K562 (cell line): ENCODE measurements around the gene CCDC78. TPM values are rescaled to one million over a fixed set of nuclear protein-coding genes. Genes with fewer than 3 reads are reported as not detected.
A peak's percentile ranks its signal among the peaks of the same experiment; 100 is the strongest.

ENCODE experiments used
- ATAC-seq: fragments of 200-7000 bp; cut with Tn5 transposase; 3 replicates; pipeline ENCODE4 v1.9.1; 2020; ENCODE audit warnings: moderate library complexity
- BruUV-seq: library from RNA; stranded (reverse); fragments of 400-500 nt; replicated peaks from 2 replicates; lab custom pipeline; 2021; lab: Mats Ljungman, UMichigan
- CTCF ChIA-PET: fragments of 300-600 bp; formaldehyde crosslinking; extraction: SDS; loops from one replicate; lab custom pipeline; 2021; ENCODE audit warnings: low intra/inter-chr PET ratio; lab: Yijun Ruan, JAX
- POLR2A ChIA-PET: fragments of 300-600, 350-650 bp; sonication (Branson Sonifier 250); formaldehyde crosslinking; extraction: SDS; loops from one replicate; lab custom pipeline; 2021; ENCODE audit warnings: antibody characterized with exemption, inconsistent platforms; lab: Yijun Ruan, JAX
- DNase-seq, 4 experiments: peaks; one replicate each; pipeline versions ENCODE4 v3.0.0 to v3.0.0-alpha.2; 2011 to 2018; ENCODE audit warnings: low spot score in 3 of 4, mixed read lengths in 3 of 4; ENCODE audit errors: extremely low read depth in 1 of 4
- FAIRE-seq: peaks from 2 replicates; lab custom pipeline; 2011; peaks lifted over from hg19 to GRCh38; lab: Jason Lieb, UNC
- H2AFZ ChIP-seq: 2 replicates; pipeline ENCODE4 v1.6.0; 2011; ENCODE audit warnings: low read depth, low read length, control low read depth, inconsistent platforms
- H3K27ac ChIP-seq: fragments of 200-600 bp; 3 replicates; pipeline ENCODE4 v1.8.0; 2011; ENCODE audit warnings: low read depth, mild to moderate bottlenecking, control low read depth, inconsistent platforms, low read length, moderate library complexity, mixed read lengths; ENCODE audit errors: extremely low read depth
- H3K27me3 ChIP-seq, 2 experiments: fragments of 300-600 bp in 1 of 2; 2 replicates in 1 of 2; 3 replicates in 1 of 2; pipeline versions ENCODE4 v1.6.0 to v1.8.0; 2011; ENCODE audit warnings: inconsistent platforms in 2 of 2, low read length in 2 of 2, mild to moderate bottlenecking in 1 of 2, mixed read lengths in 1 of 2, moderate library complexity in 1 of 2; ENCODE audit not compliant: control insufficient read depth in 2 of 2, insufficient read depth in 2 of 2
- H3K36me3 ChIP-seq: fragments of 300-600 bp; 3 replicates; pipeline ENCODE4 v1.8.0; 2011; ENCODE audit warnings: mild to moderate bottlenecking, low read length, inconsistent platforms; ENCODE audit not compliant: control insufficient read depth, insufficient read depth
- H3K4me1 ChIP-seq, 2 experiments: fragments of 200-600 bp in 1 of 2; replicated peaks in 1 of 2; 2 replicates in 1 of 2; 3 replicates in 1 of 2; pipeline versions ENCODE4 v1.5.1 to v1.8.0; 2011; ENCODE audit warnings: inconsistent platforms in 2 of 2, low read length in 2 of 2, mild to moderate bottlenecking in 1 of 2, mixed read lengths in 1 of 2, moderate library complexity in 1 of 2; ENCODE audit not compliant: control insufficient read depth in 2 of 2, insufficient read depth in 2 of 2
- H3K4me2 ChIP-seq: 2 replicates; pipeline ENCODE4 v1.6.1; 2011; ENCODE audit warnings: low read length, control low read depth, inconsistent platforms, mixed read lengths; ENCODE audit not compliant: insufficient read depth
- H3K4me3 ChIP-seq: fragments of 200-600 bp; sonication (generic), shearing (Covaris generic); 2 replicates; pipeline ENCODE4 v1.5.1; 2016; ENCODE audit warnings: control low read depth, inconsistent platforms
- H3K79me2 ChIP-seq: fragments of 200-600 bp; 3 replicates; pipeline ENCODE4 v1.8.0; 2011; ENCODE audit warnings: low read length, inconsistent platforms; ENCODE audit not compliant: control insufficient read depth, insufficient read depth
- H3K9ac ChIP-seq, 2 experiments: 2 replicates each; pipeline versions ENCODE4 v1.6.0 to v1.6.1; 2011; ENCODE audit warnings: low read depth in 2 of 2, low read length in 2 of 2, control low read depth in 1 of 2, inconsistent platforms in 1 of 2, mild to moderate bottlenecking in 1 of 2, mixed read lengths in 1 of 2; ENCODE audit not compliant: insufficient read depth in 1 of 2
- H3K9me1 ChIP-seq: one replicate; pipeline ENCODE4 v1.6.0; 2011; ENCODE audit warnings: inconsistent platforms, mild to moderate bottlenecking, low read length, moderate library complexity; ENCODE audit not compliant: control insufficient read depth, insufficient read depth
- H3K9me3 ChIP-seq: replicated peaks from 2 replicates; pipeline ENCODE4 v1.5.1; 2011; ENCODE audit warnings: low read depth, low read length, inconsistent platforms; ENCODE audit not compliant: control insufficient read depth, insufficient read depth
- H4K20me1 ChIP-seq: replicated peaks from 2 replicates; pipeline ENCODE4 v1.6.1; 2011; ENCODE audit warnings: low read length, inconsistent platforms, mixed read lengths; ENCODE audit not compliant: control insufficient read depth, insufficient read depth
- BCOR ChIP-seq: fragments of 450-650 bp; IDR thresholded peaks from 2 replicates; pipeline ENCODE4 v1.6.1; 2016
- CXXC5 ChIP-seq: fragments of 250-450 bp; sonication (Bioruptor Pico); IDR thresholded peaks from 2 replicates; pipeline ENCODE4 v1.8.0; 2022; ENCODE audit warnings: inconsistent platforms, mild to moderate bottlenecking, moderate library complexity
- DACH1 ChIP-seq: fragments of 450-650 bp; IDR thresholded peaks from 2 replicates; pipeline ENCODE4 v1.6.1; 2018; ENCODE audit not compliant: partially characterized antibody
- KAT2B ChIP-seq: IDR thresholded peaks from one replicate; pipeline ENCODE4 v1.6.1; 2012; ENCODE audit warnings: low read depth, mild to moderate bottlenecking, control low read depth, inconsistent platforms, low read length, moderate library complexity
- PHF8 ChIP-seq: fragments of 200-600 bp; sonication (generic); IDR thresholded peaks from 2 replicates; pipeline ENCODE4 v1.6.1; 2012; ENCODE audit warnings: mixed run types, mild to moderate bottlenecking, inconsistent platforms, low read length, moderate library complexity, borderline replicate concordance
- RB1 ChIP-seq: fragments of 450-650 bp; IDR thresholded peaks from 2 replicates; pipeline ENCODE4 v1.6.1; 2017; ENCODE audit warnings: low read depth, mild to moderate bottlenecking
- RUNX1 ChIP-seq: sonication (generic); IDR thresholded peaks from 2 replicates; pipeline ENCODE4 v1.6.1; 2016; ENCODE audit warnings: antibody characterized with exemption, low read depth
- ZBTB7A ChIP-seq: IDR thresholded peaks from 2 replicates; pipeline ENCODE4 v1.6.1; 2011; ENCODE audit warnings: low read depth, mild to moderate bottlenecking, low read length, moderate library complexity, borderline replicate concordance; ENCODE audit not compliant: control insufficient read depth
- ZNF644 ChIP-seq: fragments of 200-800 bp; sonication (Bioruptor generic); IDR thresholded peaks from 2 replicates; pipeline ENCODE4 v1.6.1; 2016; ENCODE audit warnings: low read depth, missing genetic modification characterization, missing compliant biosample characterization
- ZNF766 ChIP-seq: fragments of 200-800 bp; sonication (Bioruptor generic); conservative IDR thresholded peaks from 2 replicates; pipeline ENCODE4 v1.6.1; 2016; ENCODE audit warnings: missing genetic modification characterization, missing compliant biosample characterization
- WGBS: fragments of 100-300 bp; shearing (Covaris generic); methylation state at CpG from one replicate; pipeline ENCODE4 v1.1.6; 2016; ENCODE audit warnings: low coverage, mixed read lengths; ENCODE audit not compliant: insufficient coverage; ENCODE audit errors: missing lambda C conversion rate; 5-methylcytosine and 5-hydroxymethylcytosine counted together
- in situ Hi-C: fragments of 300-500 bp; cut with MboI; formaldehyde crosslinking; loops from 4 replicates; pipeline ENCODE4 v1.15.0; 2018; ENCODE audit warnings: inconsistent platforms, mixed read lengths
- intact Hi-C: fragments of 100-400 bp; cut with micrococcal nuclease; formaldehyde crosslinking; loops from 2 replicates; pipeline ENCODE4 v1.14.2; 2022
- polyA plus RNA-seq, 8 experiments: library from polyadenylated mRNA; depleted of rRNA in 4 of 8; stranded (reverse) in 5 of 8; unstranded in 3 of 8; fragments of >200 nt; fragmentation: Nextera tagmentation in 2 of 8; fragmentation: Illumina TruSeq in 1 of 8; extraction: Ambion mirVana in 2 of 8; extraction: Trizol in 1 of 8; gene quantifications; 2 replicates each; pipeline versions ENCODE4 v1.2.1 to v1.2.3, GENCODE V29; 2011 to 2014; ENCODE audit warnings: inconsistent platforms in 1 of 8, missing spikeins in 1 of 8
- total RNA-seq, 7 experiments: library from RNA; depleted of rRNA in 6 of 7; stranded (reverse); fragments of >200 nt in 6 of 7; fragmentation: Illumina TruSeq in 2 of 7; extraction: Trizol in 2 of 7; gene quantifications; 2 replicates each; pipeline versions ENCODE4 v1.2.1 to v1.2.3, GENCODE V29; 2011 to 2021; ENCODE audit warnings: low replicate concordance in 1 of 7
- TF ChIP-seq, protein P1 (sequence below): fragments of 200-800 bp; sonication (Bioruptor generic); IDR thresholded peaks from 2 replicates; pipeline ENCODE4 v1.6.1; 2017; ENCODE audit warnings: missing genetic modification characterization, missing compliant biosample characterization
- TF ChIP-seq, protein P2 (sequence below), 3 experiments: fragments of 200-800 bp in 1 of 3; fragments of 250-450 bp in 1 of 3; fragments of 450-650 bp in 1 of 3; sonication (Bioruptor Pico) in 1 of 3; sonication (Bioruptor generic) in 1 of 3; formaldehyde crosslinking in 1 of 3; IDR thresholded peaks; 2 replicates each; pipeline versions ENCODE4 v1.6.1 to v1.8.0; 2016 to 2022; ENCODE audit warnings: mild to moderate bottlenecking in 2 of 3, missing genetic modification characterization in 2 of 3, missing compliant biosample characterization in 1 of 3, moderate library complexity in 1 of 3

The CCDC78 gene
- total and polyA plus RNA-seq, 9 of the 15 experiments (the other 6 are each of a cell fraction or from before 2014, with no cell fraction given): 0.24 to 17.7 (median 2.9) TPM

DNA sequence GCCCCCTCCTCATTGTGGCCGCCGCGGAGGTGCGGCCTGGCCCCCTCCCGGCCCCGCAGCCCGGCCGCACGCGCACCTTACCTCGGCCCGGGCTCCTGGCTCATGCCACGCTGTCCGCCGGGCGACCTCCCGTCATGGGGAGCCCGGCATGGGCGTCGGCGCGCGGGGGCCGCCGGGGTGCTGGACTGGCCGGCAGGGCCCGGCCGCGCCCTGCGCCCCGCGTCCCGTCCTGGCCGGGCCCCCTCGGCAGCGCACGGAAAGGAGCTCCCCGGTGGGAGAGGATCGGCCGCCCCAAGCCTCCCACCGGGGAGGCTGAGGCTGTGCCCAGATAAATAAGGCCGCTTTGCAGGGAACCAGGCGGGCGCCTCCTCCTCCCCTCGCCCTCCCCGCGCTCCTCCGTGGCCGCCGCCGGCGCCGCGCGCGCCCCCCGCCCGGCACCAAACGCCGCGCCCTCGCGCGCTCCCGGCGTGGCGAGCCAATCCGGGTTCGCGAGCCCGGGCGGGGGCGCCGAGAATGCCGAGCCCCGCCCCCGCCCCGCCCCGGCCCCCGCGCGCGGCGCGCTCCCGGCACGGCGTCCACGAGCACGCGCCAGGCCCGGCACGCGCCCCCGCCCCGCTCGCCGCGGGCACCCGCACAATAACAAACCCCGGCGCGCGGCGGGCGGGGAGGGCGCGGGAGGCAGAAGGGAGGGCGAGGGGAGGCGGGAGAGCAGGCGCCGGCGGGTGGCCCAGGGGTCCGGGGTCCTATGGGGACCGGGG, 20.6 kb downstream of the CCDC78 start, which contains the start of gene FBXL16:
Gene FBXL16 (minus strand): TSS at position 371 of the 758 bp plus-strand sequence. CDS start 8,396 bp downstream, outside the sequence.
- Histone ChIP-seq H3K9me3 (no peaks in the 10 kb centered on the region), H3K4me1 (peaks cover 0 to 65% of the 10 kb centered on the region in 2 experiments; a peak in 3 of 5 replicates), H3K4me3 (peak within 1 kb of the TSS; percentile 34; the same call in 1 of the 2 replicates), H3K27ac (no peak within 1 kb of the TSS), H3K27me3 (peaks cover 8 to 50% of the 10 kb centered on the region in 2 experiments; a peak in 4 of 5 replicates), H3K4me2 (peak within 1 kb of the TSS; percentile 46; the same call in 1 of the 2 replicates), H4K20me1 (peaks cover 41% of the 10 kb centered on the region), H3K36me3 (no peaks in the 10 kb centered on the region), H3K79me2 (no peaks in the 10 kb centered on the region), H2AFZ (no peak within 1 kb of the TSS), H3K9ac (peak within 1 kb of the TSS in 1 of 2 experiments; percentile 74; a peak in 2 of 4 replicates), H3K9me1 (peaks cover 6% of the 10 kb centered on the region)
- DNase-seq (peak; percentile 76 to 95 (median 93)), ATAC-seq (peak; percentile 15; the same call in 1 of the 3 replicates), FAIRE-seq (no peak)
- in situ Hi-C loops: no loop called here
- POLR2A ChIA-PET: interaction anchor here (1.0 kb wide), 1 partner anchor 13 kb away, joined by 3 read pairs; no protein-coding TSS in a partner anchor
- 1% methylated on average over 25 of the region's 115 CpGs for WGBS
- BruUV-seq: no TSS peak
- intact Hi-C loops: no loop called here
- CTCF ChIA-PET: no interaction called here
- TF ChIP-seq RB1: 0 out of 2 replicates have a peak, but pooled peaks have one; percentile 38
- TF ChIP-seq KAT2B: no peak
- peak; percentile 51; the same call in 1 of the 2 replicates for TF ChIP-seq ZNF644 (tag)
- TF ChIP-seq PHF8: peak; percentile 32; the same call in 1 of the 2 replicates
- peak; percentile 46; the same call in 1 of the 2 replicates for TF ChIP-seq CXXC5
- TF ChIP-seq ZBTB7A: peak; percentile 6; the same call in 1 of the 2 replicates
- TF ChIP-seq BCOR: no peak
- TF ChIP-seq, protein P1, sequence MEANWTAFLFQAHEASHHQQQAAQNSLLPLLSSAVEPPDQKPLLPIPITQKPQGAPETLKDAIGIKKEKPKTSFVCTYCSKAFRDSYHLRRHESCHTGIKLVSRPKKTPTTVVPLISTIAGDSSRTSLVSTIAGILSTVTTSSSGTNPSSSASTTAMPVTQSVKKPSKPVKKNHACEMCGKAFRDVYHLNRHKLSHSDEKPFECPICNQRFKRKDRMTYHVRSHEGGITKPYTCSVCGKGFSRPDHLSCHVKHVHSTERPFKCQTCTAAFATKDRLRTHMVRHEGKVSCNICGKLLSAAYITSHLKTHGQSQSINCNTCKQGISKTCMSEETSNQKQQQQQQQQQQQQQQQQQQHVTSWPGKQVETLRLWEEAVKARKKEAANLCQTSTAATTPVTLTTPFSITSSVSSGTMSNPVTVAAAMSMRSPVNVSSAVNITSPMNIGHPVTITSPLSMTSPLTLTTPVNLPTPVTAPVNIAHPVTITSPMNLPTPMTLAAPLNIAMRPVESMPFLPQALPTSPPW (CRISPR knock-in tag): peak; percentile 47
- 0 out of 2 replicates have a peak, but pooled peaks have one; percentile 39 for TF ChIP-seq ZNF766 (CRISPR knock-in tag)
- TF ChIP-seq, protein P2, sequence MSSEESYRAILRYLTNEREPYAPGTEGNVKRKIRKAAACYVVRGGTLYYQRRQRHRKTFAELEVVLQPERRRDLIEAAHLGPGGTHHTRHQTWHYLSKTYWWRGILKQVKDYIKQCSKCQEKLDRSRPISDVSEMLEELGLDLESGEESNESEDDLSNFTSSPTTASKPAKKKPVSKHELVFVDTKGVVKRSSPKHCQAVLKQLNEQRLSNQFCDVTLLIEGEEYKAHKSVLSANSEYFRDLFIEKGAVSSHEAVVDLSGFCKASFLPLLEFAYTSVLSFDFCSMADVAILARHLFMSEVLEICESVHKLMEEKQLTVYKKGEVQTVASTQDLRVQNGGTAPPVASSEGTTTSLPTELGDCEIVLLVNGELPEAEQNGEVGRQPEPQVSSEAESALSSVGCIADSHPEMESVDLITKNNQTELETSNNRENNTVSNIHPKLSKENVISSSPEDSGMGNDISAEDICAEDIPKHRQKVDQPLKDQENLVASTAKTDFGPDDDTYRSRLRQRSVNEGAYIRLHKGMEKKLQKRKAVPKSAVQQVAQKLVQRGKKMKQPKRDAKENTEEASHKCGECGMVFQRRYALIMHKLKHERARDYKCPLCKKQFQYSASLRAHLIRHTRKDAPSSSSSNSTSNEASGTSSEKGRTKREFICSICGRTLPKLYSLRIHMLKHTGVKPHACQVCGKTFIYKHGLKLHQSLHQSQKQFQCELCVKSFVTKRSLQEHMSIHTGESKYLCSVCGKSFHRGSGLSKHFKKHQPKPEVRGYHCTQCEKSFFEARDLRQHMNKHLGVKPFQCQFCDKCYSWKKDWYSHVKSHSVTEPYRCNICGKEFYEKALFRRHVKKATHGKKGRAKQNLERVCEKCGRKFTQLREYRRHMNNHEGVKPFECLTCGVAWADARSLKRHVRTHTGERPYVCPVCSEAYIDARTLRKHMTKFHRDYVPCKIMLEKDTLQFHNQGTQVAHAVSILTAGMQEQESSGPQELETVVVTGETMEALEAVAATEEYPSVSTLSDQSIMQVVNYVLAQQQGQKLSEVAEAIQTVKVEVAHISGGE (CRISPR knock-in tag; IDR thresholded peaks at IDR 0.05): 0 out of 6 replicates have a peak, but pooled peaks of 1 of the 3 experiments have one; percentile 17
- no peak for TF ChIP-seq RUNX1
- TF ChIP-seq DACH1: no peak
